GM19351 (cell line): ENCODE measurements around the gene TCERG1L.

Experiments
- ATAC-seq: cut with Tn5 transposase; IDR thresholded peaks from one replicate; pipeline ENCODE4 v1.9.1; 2021; ENCODE audit warnings: mild to moderate bottlenecking, moderate library complexity; ENCODE audit not compliant: unreplicated experiment

TCERG1L gene

DNA sequence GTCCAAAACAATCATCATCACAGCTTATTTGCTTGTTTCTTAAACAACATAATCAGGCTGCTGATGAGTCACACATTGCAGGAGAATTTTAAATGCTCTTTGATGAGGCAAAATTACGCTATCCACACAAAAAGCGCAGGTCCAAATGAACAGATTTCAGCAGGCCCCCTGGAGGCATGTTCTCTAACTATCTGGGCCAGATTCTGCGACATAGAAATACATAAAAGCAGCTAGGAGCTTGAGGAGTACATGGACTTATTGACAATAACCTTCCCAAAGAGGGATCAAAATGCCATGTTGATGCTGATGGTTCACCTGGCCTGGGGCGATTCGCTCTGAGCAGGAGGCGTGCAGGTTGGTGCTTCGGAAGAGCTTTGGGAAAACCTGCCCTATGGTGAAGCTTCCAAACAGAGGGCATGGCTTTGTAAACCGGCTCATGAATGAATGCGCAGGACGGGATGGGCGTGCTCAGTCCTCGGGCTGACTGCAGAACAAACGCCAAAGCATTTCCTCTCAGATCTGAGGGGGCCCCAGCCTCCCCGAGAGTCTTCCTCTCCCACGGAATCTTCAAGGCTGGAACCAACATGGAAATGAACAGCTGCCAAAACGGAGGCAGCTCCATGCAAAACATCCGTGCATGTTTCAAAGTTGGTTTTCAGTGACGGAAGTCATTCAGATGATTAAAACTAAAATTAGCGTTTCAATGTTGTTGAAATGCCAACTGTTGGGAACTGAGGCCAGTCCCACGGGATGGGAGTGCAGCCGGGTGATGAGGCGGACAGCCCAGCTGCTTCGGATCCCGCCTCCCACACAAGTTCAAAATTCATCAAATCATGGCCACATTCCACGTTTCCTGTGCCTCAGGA, 179.6 kb downstream of the TCERG1L start:
- no peak for ATAC-seq

DNA sequence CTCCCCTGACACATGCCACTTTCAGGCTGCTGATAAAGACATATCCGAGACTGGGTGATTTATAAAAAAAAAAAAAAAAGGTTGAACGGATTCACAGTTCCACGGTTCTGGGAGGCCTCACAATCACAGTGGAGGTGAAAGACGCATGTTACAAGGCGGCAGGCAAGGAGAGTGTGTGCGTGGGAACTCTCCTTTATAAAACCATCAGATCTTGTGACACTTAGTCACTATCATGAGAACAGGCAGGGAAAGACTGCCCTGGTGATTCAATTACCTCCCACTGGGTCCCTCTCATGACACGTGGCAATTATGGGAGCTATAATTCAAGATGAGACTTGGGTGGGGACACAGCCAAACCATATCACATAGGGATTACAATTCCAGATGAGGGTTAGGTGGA, 181.5 kb downstream of the TCERG1L start:
- no peak for ATAC-seq

DNA sequence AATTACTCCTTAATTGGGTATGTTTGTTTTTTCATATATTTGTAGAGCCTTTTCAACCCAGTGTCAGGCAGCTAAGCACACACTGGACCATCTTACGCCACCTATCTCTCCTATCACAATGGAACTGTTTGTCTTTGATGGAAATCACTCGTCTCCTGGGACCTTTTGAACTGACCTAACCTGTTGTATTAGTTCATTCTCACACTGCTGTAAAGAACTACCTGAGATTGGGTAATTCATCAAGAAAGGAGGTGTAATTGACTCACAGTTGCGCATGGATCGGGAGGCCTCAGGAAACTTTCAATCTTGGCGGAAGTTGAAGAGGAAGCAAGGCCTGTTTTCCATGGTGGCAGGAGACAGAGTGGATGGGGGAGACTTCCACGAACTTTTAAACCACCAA, 182.0 kb downstream of the TCERG1L start:
- ATAC-seq = no peak

DNA sequence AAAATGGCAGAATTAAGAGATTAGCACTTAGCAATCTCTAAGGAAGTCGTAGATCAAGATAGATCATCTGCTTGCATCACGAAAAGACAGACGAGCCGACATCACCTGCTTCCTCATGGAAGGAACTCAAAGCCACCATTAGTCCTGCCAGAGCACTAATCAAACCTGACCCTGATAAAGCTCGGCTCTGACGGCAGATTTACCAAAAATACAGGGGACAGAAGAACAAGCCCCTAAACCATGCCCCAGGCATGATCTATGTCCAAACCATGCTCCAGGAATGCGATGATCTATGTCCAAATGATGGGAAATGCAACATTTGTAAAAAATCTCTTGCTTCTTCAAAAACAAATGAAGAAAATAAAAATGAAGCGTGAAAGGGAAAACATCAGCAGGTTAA, 182.8 kb downstream of the TCERG1L start:
- no peak for ATAC-seq

DNA sequence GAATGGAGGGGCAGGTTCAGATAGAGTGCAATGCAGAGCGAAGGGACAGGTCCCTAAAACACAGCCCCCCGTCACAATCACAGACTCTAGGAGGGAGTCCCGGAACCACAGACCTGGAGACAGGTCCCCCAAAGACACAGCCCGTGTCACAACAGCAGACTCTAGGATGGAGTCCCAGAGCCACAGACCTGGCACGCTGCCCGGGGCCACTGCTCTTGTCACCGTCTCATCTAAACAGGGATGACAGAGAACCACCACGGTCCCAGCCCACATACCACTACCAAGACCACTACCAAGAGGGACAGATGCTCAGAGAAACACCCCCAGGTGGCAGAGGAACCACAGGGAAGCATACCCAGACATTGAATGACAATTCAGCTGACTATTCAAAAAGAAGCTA, 183.9 kb downstream of the TCERG1L start:
- ATAC-seq = no peak

DNA sequence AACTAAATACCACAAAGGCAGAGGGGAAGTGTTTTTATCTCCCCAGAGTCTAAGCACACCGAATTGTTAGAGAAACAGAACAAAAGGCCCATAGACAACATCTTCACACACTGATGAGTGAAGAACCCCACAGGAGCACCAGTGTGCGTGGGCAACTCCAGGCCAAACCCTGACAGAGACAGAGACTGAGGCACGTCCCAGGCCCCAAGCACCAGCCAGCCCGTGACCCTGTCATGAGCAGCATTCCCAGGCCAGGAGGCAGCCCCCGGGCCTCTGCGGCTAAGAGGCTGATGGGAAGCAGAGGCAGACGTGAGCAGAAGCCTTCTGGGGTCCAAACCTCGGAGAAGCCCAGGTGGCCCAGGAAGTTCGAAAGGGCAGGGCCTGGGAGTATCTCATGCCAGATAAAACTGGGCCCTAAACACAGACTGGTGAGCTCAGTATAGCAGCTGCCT, 184.4 kb downstream of the TCERG1L start:
- ATAC-seq = no peak

DNA sequence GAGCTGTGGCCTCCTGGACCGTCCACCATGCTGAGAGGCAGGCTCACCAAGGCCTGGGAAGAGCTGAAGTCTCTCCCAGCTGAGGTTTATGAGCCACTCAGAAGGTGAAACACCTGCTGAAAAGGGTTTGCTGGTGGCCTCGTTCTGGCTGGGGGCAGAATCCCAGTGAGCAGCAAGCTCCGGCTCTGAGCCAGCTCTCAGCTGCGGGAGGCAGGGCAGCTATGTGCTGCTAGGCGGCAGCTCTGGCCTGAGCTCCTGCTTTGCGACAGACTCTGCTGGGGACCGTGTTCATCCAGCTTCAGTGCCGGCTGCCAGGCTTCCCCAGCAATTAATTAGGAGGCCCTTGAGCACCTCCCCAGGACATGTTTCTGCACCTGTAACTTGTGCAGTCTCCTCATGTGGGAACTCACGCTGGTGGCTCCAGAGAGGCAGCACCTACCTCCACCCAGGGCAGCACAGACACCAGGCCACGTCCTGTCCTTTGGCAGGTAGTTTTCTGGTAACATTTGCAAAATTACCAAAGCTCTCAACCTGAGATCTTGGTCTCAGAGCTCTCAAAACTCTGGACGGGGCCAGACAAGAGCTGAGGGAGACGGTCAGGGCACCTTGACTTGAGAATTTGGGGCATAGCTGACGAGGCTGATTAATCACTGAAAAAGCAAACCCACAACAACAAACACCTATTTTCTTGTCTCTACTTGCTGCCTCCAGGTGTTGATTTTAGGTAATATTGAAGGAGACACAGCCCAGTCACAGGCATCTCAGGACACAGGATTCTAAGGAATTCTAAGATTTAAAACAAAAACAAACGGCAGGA, 185.0 kb downstream of the TCERG1L start:
- ATAC-seq = no peak

DNA sequence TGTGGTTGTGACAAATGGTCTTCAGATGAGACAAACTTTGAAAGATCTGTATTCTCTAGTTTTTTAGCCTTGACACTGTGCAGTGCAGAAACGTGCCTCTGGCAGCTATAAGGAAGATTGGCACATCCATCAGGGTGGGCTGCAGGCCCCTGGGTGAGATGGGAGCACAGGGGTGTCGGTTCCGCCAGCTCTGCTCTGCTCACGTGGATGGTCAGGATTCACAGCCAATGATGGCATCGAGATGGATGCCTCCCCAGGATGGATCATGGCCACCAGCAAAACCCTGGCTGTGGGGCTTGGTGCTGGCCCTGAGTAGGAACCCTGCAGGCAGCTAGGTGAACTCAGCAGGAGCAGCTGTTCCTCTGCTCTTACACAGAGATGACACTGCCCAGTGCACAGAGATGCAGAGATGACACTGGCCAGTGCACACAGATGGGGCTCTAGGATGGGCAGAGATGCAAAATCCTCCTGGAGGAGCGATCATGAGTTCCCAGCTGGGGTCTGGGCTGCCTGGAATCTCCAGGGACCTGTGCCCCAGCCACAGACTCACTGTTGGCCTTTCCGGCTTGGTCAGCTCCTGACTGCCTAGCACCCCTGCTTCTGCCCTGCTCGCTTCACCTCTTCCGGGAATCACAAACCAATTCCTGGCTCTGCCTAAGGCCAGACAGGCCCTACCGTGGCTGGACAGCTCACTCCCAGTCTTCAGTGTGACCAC, 185.9 kb downstream of the TCERG1L start:
- no peak for ATAC-seq

DNA sequence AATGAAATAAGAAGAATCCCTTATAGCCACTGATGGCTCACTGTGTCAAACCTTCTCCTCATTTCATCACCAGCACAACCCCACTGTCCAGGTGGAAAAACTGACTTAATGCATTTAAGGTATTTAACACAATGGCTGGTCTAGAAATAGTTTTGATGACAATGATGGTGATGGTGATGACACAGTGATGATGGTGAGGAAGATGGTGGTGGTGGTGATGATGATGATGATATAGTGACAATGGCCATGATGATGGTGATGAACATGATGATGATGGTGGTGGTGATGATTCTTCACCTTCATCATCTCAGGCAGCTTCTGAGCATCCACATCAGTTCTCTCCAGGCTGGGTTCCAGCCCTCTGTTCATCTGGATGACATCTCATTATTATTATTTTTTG, 186.6 kb downstream of the TCERG1L start:
- ATAC-seq = no peak

DNA sequence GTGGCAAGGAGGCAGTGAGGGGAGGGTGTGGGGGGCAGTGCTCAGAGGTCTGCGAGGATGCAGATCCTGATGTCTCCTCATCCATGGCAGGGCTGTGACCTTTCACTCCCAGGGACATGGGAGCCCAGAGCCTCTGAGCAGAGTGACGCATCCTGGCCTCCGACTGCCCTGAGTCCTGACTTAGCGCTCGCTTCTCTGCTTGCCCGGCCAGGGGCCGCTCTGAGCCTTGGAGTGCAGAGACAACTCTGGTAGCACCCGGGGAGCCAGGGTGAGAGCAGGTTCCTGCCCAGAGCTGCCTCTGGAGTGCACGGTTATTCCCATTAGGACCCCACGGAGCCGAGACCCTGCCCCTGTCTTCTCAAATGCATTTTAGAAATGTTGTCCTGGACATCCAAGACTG, 188.0 kb downstream of the TCERG1L start:
- no peak for ATAC-seq

DNA sequence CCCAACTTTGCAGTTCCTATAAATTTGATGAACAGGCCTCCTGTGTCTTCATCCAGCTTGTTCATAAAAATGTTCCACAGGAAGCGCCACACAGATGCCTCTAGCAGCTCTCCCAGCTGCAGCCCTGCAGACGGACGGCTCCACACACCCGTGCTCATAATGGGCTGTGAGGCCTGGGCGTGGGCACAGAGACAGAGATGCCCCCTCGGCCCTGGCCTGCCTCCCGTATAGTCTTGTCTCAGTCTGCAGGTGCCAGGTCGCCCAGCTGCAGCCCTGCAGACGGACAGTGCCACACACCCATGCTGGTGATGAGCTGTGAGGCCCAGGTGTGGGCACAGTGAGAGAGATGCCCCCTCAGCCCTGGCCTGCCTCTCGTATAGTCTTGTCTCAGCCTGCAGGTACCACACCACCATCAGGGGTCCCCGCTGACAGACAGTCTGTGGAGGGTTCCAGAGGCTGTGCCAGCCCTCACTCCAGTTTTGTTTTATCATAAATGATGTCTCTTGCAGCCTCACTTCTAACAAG, 189.9 kb downstream of the TCERG1L start:
- ATAC-seq = no peak

DNA sequence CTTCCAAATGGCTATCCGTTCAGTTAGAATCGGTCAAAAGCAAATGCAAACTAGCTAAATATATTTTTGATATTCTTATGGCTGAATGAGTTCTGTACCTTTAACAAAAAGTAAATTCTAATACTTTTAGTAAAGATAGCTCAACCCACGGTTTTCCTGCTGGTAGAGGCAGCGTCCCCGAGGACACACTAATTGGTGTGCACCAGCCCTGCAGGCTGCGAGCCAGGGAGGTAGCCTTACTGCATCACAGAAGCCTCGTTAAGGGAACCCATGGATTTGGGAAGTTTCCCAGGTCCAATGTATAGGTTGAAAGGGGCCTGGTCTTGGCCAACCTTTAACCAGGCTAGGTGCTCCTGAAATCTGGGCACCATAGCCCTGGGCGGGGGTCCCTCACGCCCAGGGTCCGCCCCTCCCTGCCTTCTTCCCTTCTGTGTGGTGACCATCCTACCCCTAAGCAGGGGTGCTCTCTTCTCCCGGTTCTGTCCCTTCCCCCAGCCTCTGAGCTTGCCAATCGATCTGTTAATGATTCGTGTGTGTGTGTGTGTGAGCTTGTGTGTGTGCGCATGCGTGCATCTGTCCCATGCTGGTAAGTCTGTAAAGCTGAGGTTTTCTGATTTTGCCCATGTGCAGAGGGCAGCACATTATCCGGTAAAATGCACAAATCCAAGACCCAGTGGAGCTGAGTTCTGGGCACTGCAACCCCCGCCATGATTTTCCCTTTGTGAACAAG, 191.7 kb downstream of the TCERG1L start:
- no peak for ATAC-seq

DNA sequence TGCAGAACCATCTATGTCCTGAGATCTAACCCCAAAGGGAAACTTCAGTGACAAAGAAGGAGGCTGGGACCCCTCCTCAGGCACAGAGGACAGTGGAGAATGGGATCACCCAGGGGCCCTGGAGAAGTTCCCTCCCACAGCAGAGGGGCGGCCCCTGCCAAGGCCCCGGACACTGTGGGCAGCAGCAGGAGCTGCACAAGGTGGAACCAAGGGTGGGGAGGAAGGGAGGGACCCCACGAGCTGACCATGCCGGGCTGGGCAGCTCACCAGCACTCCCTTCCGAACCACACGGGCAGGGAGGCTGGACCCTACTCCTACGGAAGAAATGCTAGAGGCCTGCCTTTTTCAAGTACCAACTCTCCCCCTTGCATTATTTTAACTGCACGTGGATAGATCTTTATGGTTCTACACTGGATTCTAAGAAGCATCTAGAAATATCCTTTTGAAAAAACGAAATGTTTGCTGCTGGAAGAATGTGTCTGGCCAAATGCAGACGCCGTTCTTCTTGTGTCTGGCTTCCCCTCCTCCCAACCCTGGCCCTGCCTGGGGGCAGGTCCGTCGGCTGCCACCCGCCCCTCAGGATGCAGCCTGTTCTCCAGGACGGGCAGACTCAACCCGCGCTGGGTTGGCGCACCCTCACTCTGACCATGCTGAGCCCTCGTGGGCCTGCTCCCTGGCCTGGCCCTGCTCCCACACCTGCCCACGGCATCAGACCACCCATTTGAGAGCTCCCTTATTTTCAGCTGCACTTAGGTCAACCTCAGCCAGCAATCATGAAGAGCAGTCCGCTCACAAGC, 193.9 kb downstream of the TCERG1L start:
- ATAC-seq = no peak

DNA sequence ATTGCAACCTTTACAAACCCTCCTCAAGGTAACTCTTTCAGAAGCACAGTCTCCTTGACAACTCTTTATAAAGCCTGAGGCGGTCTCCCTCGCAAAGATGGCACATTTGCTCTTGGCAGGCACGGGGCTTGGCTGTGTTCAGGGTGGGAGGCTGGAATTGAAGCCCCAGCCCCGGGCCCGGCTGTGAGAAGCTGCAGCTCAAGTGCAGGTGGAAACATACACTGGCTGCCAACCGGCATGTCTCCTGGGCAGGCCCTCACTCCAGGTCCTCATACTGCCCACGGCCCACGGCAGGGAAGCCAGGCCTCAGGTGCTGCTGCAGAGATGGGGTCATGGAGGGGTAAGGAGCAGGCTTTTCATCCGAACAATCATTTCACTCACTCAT, 194.5 kb downstream of the TCERG1L start:
- no peak for ATAC-seq

DNA sequence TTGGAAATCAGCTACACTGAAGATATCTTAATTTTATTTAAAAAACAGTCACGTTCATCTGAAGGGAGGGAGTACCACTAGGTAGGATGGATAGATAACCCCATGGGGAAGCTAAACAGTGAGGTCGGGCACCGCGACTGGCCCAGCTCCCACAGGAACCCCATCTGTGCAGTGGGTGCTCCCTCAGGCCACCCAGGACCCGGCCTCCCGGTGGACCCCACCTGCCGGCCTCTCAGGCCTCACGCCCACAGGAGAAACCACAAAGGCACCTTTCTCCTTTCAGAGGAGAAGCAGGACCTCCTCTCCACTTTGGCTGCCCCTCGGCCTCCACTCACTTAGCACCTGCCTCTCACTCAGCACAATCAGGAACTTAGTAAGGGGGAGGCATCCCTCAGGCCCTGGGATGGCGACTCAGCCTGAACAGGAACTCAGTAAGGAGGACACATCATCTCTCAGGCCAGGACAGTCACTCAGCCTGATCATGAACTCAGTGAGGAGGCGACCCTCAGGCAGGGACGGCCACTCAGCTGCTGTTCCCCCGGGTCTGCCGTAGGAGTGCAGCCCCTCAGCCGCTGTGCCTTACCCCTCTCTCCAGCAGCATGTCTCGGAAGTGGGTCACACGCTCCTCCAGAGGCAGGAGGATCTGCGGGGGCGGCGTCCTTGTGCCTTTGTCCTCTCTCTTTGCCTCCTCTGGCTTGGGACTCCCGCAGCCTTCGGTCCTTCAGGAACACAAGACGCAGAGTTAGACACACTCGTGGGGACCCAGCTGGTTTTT, 195.1 kb downstream of the TCERG1L start:
- ATAC-seq = no peak

DNA sequence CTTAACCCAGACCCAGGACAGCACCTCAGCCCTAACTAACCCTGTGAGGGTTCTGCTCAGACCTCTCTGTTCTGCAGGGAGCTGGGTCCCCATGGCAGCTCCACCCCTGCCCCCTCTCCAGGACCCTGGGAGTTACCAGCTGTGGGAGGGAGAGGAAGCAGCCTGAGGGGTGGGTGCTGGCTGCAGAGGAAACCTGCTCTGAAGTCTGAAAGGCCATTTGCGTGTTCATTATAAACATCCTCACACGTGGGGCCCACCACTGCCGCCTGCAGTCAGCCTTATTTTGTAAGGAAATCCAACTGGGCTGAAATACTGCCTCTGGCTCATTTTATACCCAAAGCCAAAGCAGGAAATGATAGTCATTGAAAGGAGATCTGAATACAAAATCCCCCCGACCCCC, 195.7 kb downstream of the TCERG1L start:
- ATAC-seq = no peak

DNA sequence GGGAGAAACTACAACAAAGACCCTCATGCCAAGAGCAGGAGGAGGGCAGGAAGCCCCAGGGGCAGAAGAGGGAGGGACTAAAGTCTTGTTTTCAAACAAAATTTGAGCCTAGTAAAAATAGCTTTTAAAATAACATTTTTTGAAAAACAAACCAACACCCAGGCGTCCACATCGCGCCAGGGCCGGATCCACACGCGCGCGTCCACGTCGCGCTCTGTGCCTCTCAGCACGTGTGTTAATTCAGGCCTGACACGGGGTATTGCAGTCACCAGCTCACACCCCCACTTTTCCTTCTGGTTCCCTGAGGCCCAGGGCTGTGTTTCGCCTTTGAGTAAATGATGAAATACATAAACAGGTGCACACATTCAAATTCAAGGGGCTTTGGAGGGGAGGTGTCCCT, 196.2 kb downstream of the TCERG1L start:
- ATAC-seq = no peak

DNA sequence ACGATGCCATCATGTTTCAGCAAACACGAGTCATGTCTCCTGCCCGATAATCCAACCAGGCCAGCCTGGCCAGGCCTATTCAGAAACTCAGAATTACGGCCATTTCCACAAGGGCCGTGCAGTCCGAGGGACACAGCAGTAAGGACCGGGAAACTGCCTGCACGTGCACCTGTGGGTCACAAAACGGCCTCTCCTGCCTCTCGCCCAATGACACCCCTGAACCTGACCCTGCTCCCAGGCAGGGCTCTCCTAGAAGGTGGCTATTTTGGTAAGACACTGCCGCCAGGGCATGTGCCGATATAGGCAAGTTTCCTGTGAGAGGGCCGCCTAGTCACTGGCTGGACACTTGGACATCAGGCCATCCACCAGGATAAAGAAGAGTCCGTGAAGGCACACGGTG, 196.7 kb downstream of the TCERG1L start:
- ATAC-seq = no peak

DNA sequence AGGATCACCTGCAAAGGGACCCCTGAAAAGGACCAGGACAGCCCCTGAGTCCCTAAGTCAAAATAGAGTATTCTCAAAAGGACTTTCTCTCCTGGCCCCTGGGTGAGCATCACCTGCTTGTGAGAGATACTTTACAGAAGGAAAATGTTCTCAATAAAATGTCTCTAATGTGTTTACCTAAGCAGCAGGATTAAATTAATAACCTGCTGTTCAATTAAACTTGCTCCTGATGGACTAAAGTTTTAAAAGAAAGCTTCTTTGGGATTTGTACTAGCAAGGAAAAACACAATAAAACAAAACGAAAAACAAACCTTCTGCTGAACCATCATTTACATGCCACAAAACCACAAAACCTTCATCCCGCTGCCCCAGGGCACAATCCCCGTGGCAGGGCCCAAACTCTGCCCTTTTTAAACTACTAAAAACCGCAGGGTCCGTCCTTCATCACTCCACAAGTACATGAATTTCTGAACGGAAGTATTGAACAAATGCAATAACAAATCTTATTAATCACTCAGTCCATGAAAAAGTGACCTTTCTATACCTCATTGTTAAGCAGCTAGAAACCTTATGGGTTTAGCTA, 197.7 kb downstream of the TCERG1L start:
- ATAC-seq = no peak
